22Rv1 (cell line): ENCODE data around the gene IGFBP7.

ENCODE experiments used
- CTCF ChIP-seq: fragments of 450-650 bp; IDR thresholded peaks from 2 replicates; pipeline ENCODE4 v1.5.1; 2017; ENCODE audit warnings: mild to moderate bottlenecking
- ZFX ChIP-seq: fragments of 450-650 bp; IDR thresholded peaks from 2 replicates; pipeline ENCODE4 v1.6.1; 2017; ENCODE audit warnings: antibody characterized with exemption, borderline replicate concordance

GRCh38 chr4:57071326-57071725 lies 38.9 kb downstream of the IGFBP7 start:
- TF ChIP-seq CTCF (no peak), ZFX (no peak)
